Measurements from ENCODE around the gene C1RL. TPM values are rescaled to one million over a fixed set of nuclear protein-coding genes. Genes with fewer than 3 reads are reported as not detected.

C1RL gene
- total and polyA plus RNA-seq, 2 donors (not counting 1 experiment from before 2014, with no cell fraction given), result 13.5 to 24.9 TPM

- H3K4me1 Mint-ChIP-seq, result peaks cover 22% of the 10 kb centered on the region
- H3K4me3 Mint-ChIP-seq, result no peak overlapping the region
- ChIA-PET POLR2A (no interaction called here), CTCF (no interaction called here)
- H3K9me3 Mint-ChIP-seq (ENCODE audit: insufficient read depth), result no peaks in the 10 kb centered on the region
- H2AFZ ChIP-seq (ENCODE audit: insufficient read depth, low read depth, low read length, poor library complexity, severe bottlenecking), result no peak overlapping the region
- no peaks in the 10 kb centered on the region for H3K27me3 ChIP-seq (replicated peaks in 1 of 4; ENCODE audit: control extremely low read depth in 1 of 4, control insufficient read depth in 3 of 4, insufficient read depth in 4 of 4, low read length in 3 of 4)
- no peaks in the 10 kb centered on the region for H4K20me1 ChIP-seq (ENCODE audit: control insufficient read depth, insufficient read depth, low read length, poor library complexity, severe bottlenecking)
- no peak overlapping the region for H3K9ac ChIP-seq (ENCODE audit: low read length)
- no peak overlapping the region for H3K4me3 ChIP-seq (ENCODE audit: control extremely low read depth in 1 of 5, extremely low read depth in 1 of 5, insufficient read depth in 1 of 5, low read depth in 2 of 5, low read length in 4 of 5)
- no peak overlapping the region for H3K27ac ChIP-seq (ENCODE audit: low read length in 2 of 2)
- H3K4me2 ChIP-seq (replicated peaks; ENCODE audit: low read depth, low read length, poor library complexity, severe bottlenecking), result no peak overlapping the region
- no peak overlapping the region for H3K27ac Mint-ChIP-seq
- WGBS (ENCODE audit: insufficient coverage), result 95% methylated on average over 12 of the region's 12 CpGs
- DNase-seq, result no peak
- peaks cover 10 to 20% of the 10 kb centered on the region in 2 donors for H3K4me1 ChIP-seq (ENCODE audit: control insufficient read depth in 2 of 2, insufficient read depth in 2 of 2, low read length in 2 of 2)
- intact Hi-C loops (cut with micrococcal nuclease), result no loop called here
- H3K27me3 Mint-ChIP-seq, result no peaks in the 10 kb centered on the region
- no peak for ATAC-seq (ENCODE audit: low read depth)
- H3K79me2 ChIP-seq (ENCODE audit: control insufficient read depth, insufficient read depth, low read length), result no peaks in the 10 kb centered on the region
- no peaks in the 10 kb centered on the region for H3K9me3 ChIP-seq (ENCODE audit: control extremely low read depth in 1 of 3, control insufficient read depth in 2 of 3, insufficient read depth in 1 of 3, low read length in 2 of 3)
- peaks cover 0 to 20% of the 10 kb centered on the region in 2 experiments for H3K36me3 ChIP-seq (replicated peaks in 1 of 2; ENCODE audit: control extremely low read depth in 1 of 2, control insufficient read depth in 1 of 2, extremely low read depth in 1 of 2, insufficient read depth in 2 of 2, low read length in 1 of 2)
- TF ChIP-seq EZH2 (IDR thresholded peaks at IDR 0.05; ENCODE audit: borderline replicate concordance, insufficient read depth, low read depth, low read length, poor library complexity, severe bottlenecking) (no peak), CTCF (IDR thresholded peaks at IDR 0.05) (no peak)
Observed at GRCh38 chr12:7134396-7135166, 25.6 kb upstream of the C1RL start.

- H3K27me3 Mint-ChIP-seq, result no peaks in the 10 kb centered on the region
- peaks cover 0 to 7% of the 10 kb centered on the region in 2 experiments for H3K36me3 ChIP-seq (replicated peaks in 1 of 2; ENCODE audit: control extremely low read depth in 1 of 2, control insufficient read depth in 1 of 2, extremely low read depth in 1 of 2, insufficient read depth in 2 of 2, low read length in 1 of 2)
- intact Hi-C loops (cut with micrococcal nuclease), result loop anchor here (2.0 kb wide), 2 partner anchors 19 to 895 kb away; no protein-coding TSS in a partner anchor
- peak overlapping the region; percentile 56 for H3K27ac Mint-ChIP-seq
- no peak overlapping the region for H3K27ac ChIP-seq (ENCODE audit: low read length in 2 of 2)
- no peaks in the 10 kb centered on the region for H3K27me3 ChIP-seq (replicated peaks in 1 of 4; ENCODE audit: control extremely low read depth in 1 of 4, control insufficient read depth in 3 of 4, insufficient read depth in 4 of 4, low read length in 3 of 4)
- no peaks in the 10 kb centered on the region for H4K20me1 ChIP-seq (ENCODE audit: control insufficient read depth, insufficient read depth, low read length, poor library complexity, severe bottlenecking)
- DNase-seq (no peak), ATAC-seq (ENCODE audit: low read depth) (no peak)
- peak overlapping the region in 4 of 5 experiments; percentile 74 to 92 (median 77) for H3K4me3 ChIP-seq (ENCODE audit: control extremely low read depth in 1 of 5, extremely low read depth in 1 of 5, insufficient read depth in 1 of 5, low read depth in 2 of 5, low read length in 4 of 5)
- ChIA-PET POLR2A (no interaction called here), CTCF (interaction anchor here (0.7 to 1.5 kb wide), 3 partner anchors 19 to 120 kb away, joined by 3 to 4 read pairs (median 3); partner anchors contain the start of gene C1RL)
- H3K4me1 Mint-ChIP-seq, result peaks cover 30% of the 10 kb centered on the region
- H3K4me3 Mint-ChIP-seq, result peak overlapping the region; percentile 98
- no peaks in the 10 kb centered on the region for H3K79me2 ChIP-seq (ENCODE audit: control insufficient read depth, insufficient read depth, low read length)
- TF ChIP-seq EZH2 (IDR thresholded peaks at IDR 0.05; ENCODE audit: borderline replicate concordance, insufficient read depth, low read depth, low read length, poor library complexity, severe bottlenecking) (no peak), CTCF (IDR thresholded peaks at IDR 0.05) (no peak)
- 10% methylated on average over 3 of the region's 7 CpGs for WGBS (ENCODE audit: insufficient coverage)
- peak overlapping the region; percentile 99 for H3K4me2 ChIP-seq (replicated peaks; ENCODE audit: low read depth, low read length, poor library complexity, severe bottlenecking)
- H3K9me3 Mint-ChIP-seq (ENCODE audit: insufficient read depth), result no peaks in the 10 kb centered on the region
- no peaks in the 10 kb centered on the region for H3K9me3 ChIP-seq (ENCODE audit: control extremely low read depth in 1 of 3, control insufficient read depth in 2 of 3, insufficient read depth in 1 of 3, low read length in 2 of 3)
- H3K9ac ChIP-seq (ENCODE audit: low read length), result peak overlapping the region; percentile 92
- H3K4me1 ChIP-seq (ENCODE audit: control insufficient read depth in 2 of 2, insufficient read depth in 2 of 2, low read length in 2 of 2), result peaks cover 16 to 26% of the 10 kb centered on the region in 2 donors
- H2AFZ ChIP-seq (ENCODE audit: insufficient read depth, low read depth, low read length, poor library complexity, severe bottlenecking), result peak overlapping the region; percentile 88
Observed at GRCh38 chr12:7131502-7131866, 22.5 kb upstream of the C1RL start.

Measured in B cell (primary cell).